B cell (primary cell): ENCODE data around the gene RAB6A. TPM values are rescaled to one million over a fixed set of nuclear protein-coding genes. Genes with fewer than 3 reads are reported as not detected.
A peak's percentile ranks its signal among the peaks of the same experiment; 100 is the strongest.

Experiments
- ATAC-seq: fragments of 200-7000 bp; cut with Tn5 transposase; one replicate; pipeline ENCODE4 v1.10.0; 2021; ENCODE audit warnings: low read depth, mild to moderate bottlenecking, moderate number of reproducible peaks, moderate library complexity
- CTCF ChIA-PET: fragments of 350-600 bp; sonication (Branson Sonifier 250); formaldehyde crosslinking; loops from one replicate; lab custom pipeline; 2021; ENCODE audit warnings: antibody characterized with exemption, inconsistent platforms; lab: Charles Lee
- POLR2A ChIA-PET: fragments of 350-600 bp; sonication (Branson Sonifier 250); formaldehyde crosslinking; loops from one replicate; lab custom pipeline; 2021; ENCODE audit warnings: antibody characterized with exemption; lab: Charles Lee
- DNase-seq: peaks from one replicate; pipeline ENCODE4 v3.0.0; 2013
- H2AFZ ChIP-seq: 2 replicates; pipeline ENCODE4 v1.6.1; 2012; ENCODE audit warnings: mild to moderate bottlenecking, low read depth, low read length; ENCODE audit not compliant: insufficient read depth, poor library complexity, severe bottlenecking
- H3K27ac ChIP-seq, 2 donors: 1 replicate in 1 of 2; 2 replicates in 1 of 2; pipeline ENCODE4 v1.5.1; 2012 to 2013; ENCODE audit warnings: low read length in 2 of 2, mild to moderate bottlenecking in 2 of 2, moderate library complexity in 1 of 2
- H3K27me3 ChIP-seq, 4 experiments: fragments of 200-600 bp in 1 of 4; sonication (generic) in 1 of 4; replicated peaks in 1 of 4; 1 replicate in 2 of 4; 2 replicates in 2 of 4; pipeline versions ENCODE4 v1.6.1 to v1.7.0; 2013 to 2016; ENCODE audit warnings: low read length in 3 of 4, mild to moderate bottlenecking in 2 of 4, mixed read lengths in 1 of 4, moderate library complexity in 1 of 4; ENCODE audit not compliant: insufficient read depth in 4 of 4, control insufficient read depth in 3 of 4; ENCODE audit errors: control extremely low read depth in 1 of 4
- H3K36me3 ChIP-seq, 2 experiments: replicated peaks in 1 of 2; 1 replicate in 1 of 2; 2 replicates in 1 of 2; pipeline versions ENCODE4 v1.6.1 to v1.7.1; 2013; ENCODE audit warnings: low read length in 1 of 2; ENCODE audit not compliant: insufficient read depth in 2 of 2, control insufficient read depth in 1 of 2; ENCODE audit errors: control extremely low read depth in 1 of 2, extremely low read depth in 1 of 2
- H3K4me1 ChIP-seq, 2 donors: fragments of 200-600 bp in 1 of 2; sonication (generic) in 1 of 2; 1 replicate in 1 of 2; 2 replicates in 1 of 2; pipeline versions ENCODE4 v1.5.1 to v1.6.1; 2013 to 2017; ENCODE audit warnings: low read length in 2 of 2; ENCODE audit not compliant: control insufficient read depth in 2 of 2, insufficient read depth in 2 of 2
- H3K4me2 ChIP-seq: replicated peaks from 2 replicates; pipeline ENCODE3; 2012; ENCODE audit warnings: mild to moderate bottlenecking, low read depth, low read length; ENCODE audit not compliant: poor library complexity, severe bottlenecking
- H3K4me3 ChIP-seq, 5 experiments: fragments of 200-600 bp in 1 of 5; sonication (generic) in 1 of 5; 1 replicate in 3 of 5; 2 replicates in 2 of 5; pipeline versions ENCODE4 v1.5.1 to v1.7.0; 2011 to 2016; ENCODE audit warnings: low read length in 4 of 5, mild to moderate bottlenecking in 4 of 5, low read depth in 2 of 5, control low read depth in 1 of 5, moderate library complexity in 1 of 5; ENCODE audit not compliant: insufficient read depth in 1 of 5; ENCODE audit errors: control extremely low read depth in 1 of 5, extremely low read depth in 1 of 5
- H3K79me2 ChIP-seq: fragments of 200-600 bp; sonication (generic); one replicate; pipeline ENCODE4 v1.6.0; 2016; ENCODE audit warnings: low read length; ENCODE audit not compliant: control insufficient read depth, insufficient read depth
- H3K9ac ChIP-seq: fragments of 200-600 bp; sonication (generic); 2 replicates; pipeline ENCODE4 v1.6.1; 2017; ENCODE audit warnings: mild to moderate bottlenecking, low read length, moderate library complexity
- H3K9me3 ChIP-seq, 3 donors: one replicate each; pipeline versions ENCODE4 v1.6.1 to v1.7.1; 2013; ENCODE audit warnings: low read length in 2 of 3; ENCODE audit not compliant: control insufficient read depth in 2 of 3, insufficient read depth in 1 of 3; ENCODE audit errors: control extremely low read depth in 1 of 3
- H4K20me1 ChIP-seq: 2 replicates; pipeline ENCODE4 v1.6.0; 2012; ENCODE audit warnings: mild to moderate bottlenecking, low read length; ENCODE audit not compliant: insufficient read depth, control insufficient read depth, poor library complexity, severe bottlenecking
- H3K27ac Mint-ChIP-seq: one replicate; pipeline ENCODE4 v1.8.0; 2021; ENCODE audit warnings: mixed read lengths
- H3K27me3 Mint-ChIP-seq: one replicate; pipeline ENCODE4 v1.8.0; 2021; ENCODE audit warnings: mixed read lengths
- H3K4me1 Mint-ChIP-seq: one replicate; pipeline ENCODE4 v1.8.0; 2021; ENCODE audit warnings: mixed read lengths
- H3K4me3 Mint-ChIP-seq: one replicate; pipeline ENCODE4 v1.8.0; 2021; ENCODE audit warnings: mixed read lengths
- H3K9me3 Mint-ChIP-seq: one replicate; pipeline ENCODE4 v1.8.0; 2022; ENCODE audit warnings: mixed read lengths; ENCODE audit not compliant: insufficient read depth
- EZH2 ChIP-seq: IDR thresholded peaks from 2 replicates; pipeline ENCODE4 v1.6.1; 2012; ENCODE audit warnings: borderline replicate concordance, low read depth, mild to moderate bottlenecking, moderate library complexity, low read length; ENCODE audit not compliant: insufficient read depth, poor library complexity, severe bottlenecking
- WGBS: methylation state at CpG from one replicate; pipeline ENCODE4 v1.1.5; 2013; ENCODE audit warnings: missing lambda C conversion rate; ENCODE audit not compliant: insufficient coverage; 5-methylcytosine and 5-hydroxymethylcytosine counted together
- intact Hi-C: fragments of 100-400 bp; cut with micrococcal nuclease; formaldehyde crosslinking; loops from one replicate; pipeline ENCODE4 v1.10.0; 2022
- polyA plus RNA-seq: library from polyadenylated mRNA; depleted of rRNA; stranded (reverse); fragments of >200 nt; gene quantifications from 2 replicates; pipeline ENCODE4 v1.2.3, GENCODE V29; 2012
- total RNA-seq, 2 donors: library from RNA; stranded (reverse); fragments of 120-200 nt in 1 of 2; gene quantifications; 1 replicate in 1 of 2; 2 replicates in 1 of 2; pipeline versions ENCODE4 v1.2.3 to v1.2.4, GENCODE V29; 2013 to 2022
- TF ChIP-seq, protein P1 (sequence below): fragments of 200-600 bp; IDR thresholded peaks from one replicate; pipeline ENCODE4 v1.8.0; 2022; ENCODE audit warnings: antibody characterized with exemption, mild to moderate bottlenecking

RAB6A gene
- total and polyA plus RNA-seq, 2 donors (not counting 1 experiment from before 2014, with no cell fraction given), result 17.2 to 70.5 TPM

DNA sequence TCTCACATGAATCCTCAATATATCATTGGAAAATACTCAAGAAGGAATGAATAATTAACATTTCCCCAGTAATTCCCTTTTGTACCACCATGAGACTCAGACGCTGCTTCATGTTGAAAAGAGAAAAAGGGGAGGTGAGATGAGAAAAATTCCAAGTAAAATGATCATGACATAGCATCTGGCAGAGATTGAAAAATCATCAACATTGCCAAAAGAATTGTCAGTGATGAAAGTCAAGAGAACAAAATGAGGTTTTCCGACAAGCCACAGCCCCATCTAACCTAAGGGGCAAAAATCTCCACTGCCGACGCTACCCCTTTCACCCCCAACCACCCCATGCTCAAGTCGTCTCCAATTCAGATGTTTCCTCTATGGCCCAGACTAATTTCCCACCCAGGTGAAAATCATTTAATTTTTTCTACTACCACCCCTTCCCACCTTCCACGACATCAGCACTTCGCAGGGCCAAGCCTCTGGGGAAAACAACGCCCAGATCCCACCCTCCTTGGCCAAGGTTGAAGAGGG, 1.2 kb downstream of the RAB6A start:
- 0% methylated on average over 6 of the region's 8 CpGs for WGBS

DNA sequence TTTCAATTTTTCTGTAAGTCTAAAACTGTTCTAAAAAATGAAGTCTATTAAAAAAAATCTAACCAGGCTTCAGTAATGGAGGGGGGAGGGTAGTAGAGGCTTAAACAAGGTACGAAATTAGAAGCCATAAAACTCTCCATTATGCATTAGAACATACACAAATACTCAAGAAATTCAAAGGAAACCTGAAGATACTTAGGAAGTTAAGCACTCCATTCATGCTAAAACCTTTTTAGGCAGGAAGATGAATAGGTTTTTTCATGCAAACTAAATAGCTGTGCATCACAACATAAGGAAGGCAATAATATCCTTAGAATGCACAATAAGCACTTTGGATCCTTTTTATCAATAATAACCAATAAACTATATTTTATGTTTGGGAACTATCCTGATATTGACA, 2.4 kb downstream of the RAB6A start:
- H3K27me3 Mint-ChIP-seq, result no peaks in the 10 kb centered on the region
- peaks cover 30% of the 10 kb centered on the region for H3K4me1 Mint-ChIP-seq
- Histone ChIP-seq H3K4me1 (peaks cover 15 to 17% of the 10 kb centered on the region in 2 donors), H4K20me1 (peaks cover 19% of the 10 kb centered on the region), H3K4me2 (no peak overlapping the region), H3K9ac (no peak overlapping the region), H2AFZ (no peak overlapping the region), H3K9me3 (no peaks in the 10 kb centered on the region), H3K4me3 (no peak overlapping the region), H3K27ac (no peak overlapping the region), H3K79me2 (peaks cover 64% of the 10 kb centered on the region), H3K27me3 (no peaks in the 10 kb centered on the region), H3K36me3 (no peaks in the 10 kb centered on the region)
- no CpG with 5 or more reads among the region's 1 CpG for WGBS
- ChIA-PET POLR2A (no interaction called here), CTCF (no interaction called here)
- H3K9me3 Mint-ChIP-seq, result no peaks in the 10 kb centered on the region
- H3K4me3 Mint-ChIP-seq, result peak overlapping the region; percentile 51
- no peak for ATAC-seq
- peak overlapping the region; percentile 51 for H3K27ac Mint-ChIP-seq
- intact Hi-C loops, result no loop called here
- TF ChIP-seq EZH2, result no peak
- TF ChIP-seq, protein P1, sequence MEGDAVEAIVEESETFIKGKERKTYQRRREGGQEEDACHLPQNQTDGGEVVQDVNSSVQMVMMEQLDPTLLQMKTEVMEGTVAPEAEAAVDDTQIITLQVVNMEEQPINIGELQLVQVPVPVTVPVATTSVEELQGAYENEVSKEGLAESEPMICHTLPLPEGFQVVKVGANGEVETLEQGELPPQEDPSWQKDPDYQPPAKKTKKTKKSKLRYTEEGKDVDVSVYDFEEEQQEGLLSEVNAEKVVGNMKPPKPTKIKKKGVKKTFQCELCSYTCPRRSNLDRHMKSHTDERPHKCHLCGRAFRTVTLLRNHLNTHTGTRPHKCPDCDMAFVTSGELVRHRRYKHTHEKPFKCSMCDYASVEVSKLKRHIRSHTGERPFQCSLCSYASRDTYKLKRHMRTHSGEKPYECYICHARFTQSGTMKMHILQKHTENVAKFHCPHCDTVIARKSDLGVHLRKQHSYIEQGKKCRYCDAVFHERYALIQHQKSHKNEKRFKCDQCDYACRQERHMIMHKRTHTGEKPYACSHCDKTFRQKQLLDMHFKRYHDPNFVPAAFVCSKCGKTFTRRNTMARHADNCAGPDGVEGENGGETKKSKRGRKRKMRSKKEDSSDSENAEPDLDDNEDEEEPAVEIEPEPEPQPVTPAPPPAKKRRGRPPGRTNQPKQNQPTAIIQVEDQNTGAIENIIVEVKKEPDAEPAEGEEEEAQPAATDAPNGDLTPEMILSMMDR, result no peak
- no peak for DNase-seq

More for the DNA sequence above, 1.2 kb downstream of the RAB6A start:
- Histone ChIP-seq H2AFZ (peak overlapping the region; percentile 83), H3K36me3 (no peaks in the 10 kb centered on the region), H3K4me2 (peak overlapping the region; percentile 96), H3K9ac (peak overlapping the region; percentile 86), H3K27ac (peak overlapping the region in 1 of 2 donors; percentile 89), H3K79me2 (peaks cover 53% of the 10 kb centered on the region), H4K20me1 (peaks cover 14% of the 10 kb centered on the region), H3K9me3 (no peaks in the 10 kb centered on the region), H3K27me3 (no peaks in the 10 kb centered on the region), H3K4me3 (peak overlapping the region; percentile 39 to 91 (median 86)), H3K4me1 (peaks cover 15 to 17% of the 10 kb centered on the region in 2 donors)
- peaks cover 27% of the 10 kb centered on the region for H3K4me1 Mint-ChIP-seq
- ChIA-PET POLR2A (no interaction called here), CTCF (interaction anchor here (2.3 to 2.4 kb wide), 2 partner anchors 20 to 28 kb away, joined by 8 to 18 read pairs; partner anchors contain the start of gene MRPL48)
- ATAC-seq, result no peak
- no peaks in the 10 kb centered on the region for H3K9me3 Mint-ChIP-seq
- intact Hi-C loops, result no loop called here
- DNase-seq, result peak; percentile 29
- TF ChIP-seq, protein P1, result no peak
- TF ChIP-seq EZH2, result no peak
- peak overlapping the region; percentile 86 for H3K4me3 Mint-ChIP-seq
- H3K27ac Mint-ChIP-seq, result peak overlapping the region; percentile 92
- no peaks in the 10 kb centered on the region for H3K27me3 Mint-ChIP-seq
